Measurements from ENCODE around the gene YPEL5.

GRCh38 chr2:30145826-30146336, 926 bp upstream of the YPEL5 start:
- TF ChIP-seq EZH2phosphoT487 (IDR thresholded peaks at IDR 0.05; ENCODE audit: low read depth, severe bottlenecking, unreplicated experiment), result no peak
- no peak for TF ChIP-seq CTCF (IDR thresholded peaks at IDR 0.05; ENCODE audit: poor library complexity)

Data from hepatocyte (in vitro differentiated cells).